ENCODE results near the gene WASHC3. TPM values are rescaled to one million over a fixed set of nuclear protein-coding genes. Genes with fewer than 3 reads are reported as not detected.

WASHC3 gene
- 27.5 to 42.6 TPM (median 30.4 TPM) in 5 replicates for total RNA-seq (2022; extraction: Qiagen RNA extraction; ENCODE audit: low read depth)

DNA sequence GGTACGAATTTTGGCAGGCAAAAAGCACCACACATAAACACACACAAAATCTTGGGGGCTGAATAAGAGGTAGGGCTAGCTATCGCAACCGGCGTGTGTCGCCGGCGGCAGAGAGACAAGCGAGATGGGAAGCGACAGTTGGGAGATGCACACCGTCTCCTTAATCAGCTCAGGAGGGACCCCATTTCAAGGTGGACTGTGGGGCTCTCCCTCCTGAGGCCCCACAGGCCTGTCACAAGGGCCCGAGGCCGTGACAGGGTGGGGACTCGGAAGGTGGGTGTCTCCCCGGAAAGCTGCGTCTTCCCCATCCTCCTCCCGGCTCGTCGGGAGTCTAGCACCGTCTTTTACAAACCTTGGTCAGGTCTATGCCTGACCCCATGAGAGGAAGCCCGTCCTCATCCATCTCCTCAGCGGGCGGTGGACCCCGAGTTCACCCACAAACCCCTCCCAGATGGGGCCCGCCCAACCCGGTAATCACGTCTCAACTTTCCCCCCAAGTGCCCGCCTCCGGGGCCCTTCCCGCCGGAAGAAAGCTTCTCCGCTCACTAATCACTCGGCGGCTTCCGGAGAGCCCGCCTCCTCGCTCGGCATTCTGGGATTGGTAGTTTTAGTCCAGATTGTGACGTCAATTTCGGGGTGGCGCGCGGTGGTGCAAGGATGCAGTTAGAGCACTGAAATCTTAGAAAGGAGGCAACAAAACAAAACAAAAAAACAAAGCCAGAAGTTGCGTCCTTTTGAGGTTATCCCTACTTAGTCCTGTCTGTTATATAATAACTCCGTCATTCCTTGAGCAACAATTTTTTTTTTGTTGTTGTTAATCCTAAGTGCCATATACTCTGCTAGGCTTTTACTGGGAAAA, at the start of gene WASHC3:
Gene WASHC3, minus strand, starts transcription at position 432 of the 859 bp plus-strand sequence. Its CDS starts 29 bp downstream, at position 403.

Other genes with a start within 250 kb of the WASHC3 start
- 10.4 to 15.5 TPM (median 13.9 TPM) in 5 replicates for gene GNPTAB, start 231.0 kb downstream of the WASHC3 start, total RNA-seq (2022; extraction: Qiagen RNA extraction; ENCODE audit: low read depth)
- gene DRAM1, start 184.4 kb downstream of the WASHC3 start, total RNA-seq (2022; extraction: Qiagen RNA extraction; ENCODE audit: low read depth), result 19.7 to 27.1 TPM (median 20.8 TPM) in 5 replicates
- gene NUP37, start 58.1 kb upstream of the WASHC3 start, total RNA-seq (2022; extraction: Qiagen RNA extraction; ENCODE audit: low read depth), result 59.2 to 85.3 TPM (median 68.3 TPM) in 5 replicates
- 13.7 to 23.6 TPM (median 21.6 TPM) in 5 replicates for gene PARPBP, start 58.2 kb upstream of the WASHC3 start, total RNA-seq (2022; extraction: Qiagen RNA extraction; ENCODE audit: low read depth)
- not detected in 5 replicates for gene PMCH, start 135.8 kb upstream of the WASHC3 start, total RNA-seq (2022; extraction: Qiagen RNA extraction; ENCODE audit: low read depth)

Data from A549 treated with ZK216348 at 1 μM for 4 hours (cell line).